ENCODE measurements around the gene THYN1. TPM values are rescaled to one million over a fixed set of nuclear protein-coding genes. Genes with fewer than 3 reads are reported as not detected.

THYN1 gene
- total and polyA plus RNA-seq, 2 of the 13 experiments (the other 11 are each of a cell fraction or from before 2014, with no cell fraction given): 36.1 to 87.6 TPM

DNA sequence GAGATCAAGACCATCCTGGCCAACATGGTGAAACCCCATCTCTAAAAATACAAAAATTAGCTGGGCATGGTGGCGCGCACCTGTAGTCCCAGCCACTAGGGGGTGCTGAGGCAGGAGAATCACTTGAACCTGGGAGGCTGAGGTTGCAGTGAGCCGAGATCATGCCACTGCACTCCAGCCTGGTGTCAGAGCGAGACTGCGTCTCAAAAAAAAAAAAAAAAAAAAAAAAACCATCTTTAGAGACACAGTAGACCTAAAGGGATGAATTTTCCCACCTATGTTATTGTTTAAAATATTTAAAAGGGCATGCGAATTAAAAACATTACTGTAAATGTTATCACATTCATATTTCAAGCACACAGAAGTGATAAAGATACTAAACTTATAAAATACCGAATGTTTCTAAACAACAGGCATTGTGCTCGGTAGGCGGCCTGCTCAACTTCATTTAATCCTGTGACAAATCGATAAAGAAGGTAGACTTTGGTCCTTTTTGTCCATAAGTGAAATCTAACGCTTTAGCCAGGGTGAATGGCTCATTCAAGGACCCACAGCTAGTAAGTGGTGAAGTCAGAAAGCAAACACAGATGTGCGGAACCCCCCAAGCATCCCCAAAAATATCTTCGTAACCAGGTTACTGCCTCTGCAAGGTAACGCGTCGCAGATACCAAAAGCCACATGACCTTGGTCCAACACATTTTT is 45.5 kb downstream of the THYN1 start (continued):
- TF ChIP-seq, protein P1, sequence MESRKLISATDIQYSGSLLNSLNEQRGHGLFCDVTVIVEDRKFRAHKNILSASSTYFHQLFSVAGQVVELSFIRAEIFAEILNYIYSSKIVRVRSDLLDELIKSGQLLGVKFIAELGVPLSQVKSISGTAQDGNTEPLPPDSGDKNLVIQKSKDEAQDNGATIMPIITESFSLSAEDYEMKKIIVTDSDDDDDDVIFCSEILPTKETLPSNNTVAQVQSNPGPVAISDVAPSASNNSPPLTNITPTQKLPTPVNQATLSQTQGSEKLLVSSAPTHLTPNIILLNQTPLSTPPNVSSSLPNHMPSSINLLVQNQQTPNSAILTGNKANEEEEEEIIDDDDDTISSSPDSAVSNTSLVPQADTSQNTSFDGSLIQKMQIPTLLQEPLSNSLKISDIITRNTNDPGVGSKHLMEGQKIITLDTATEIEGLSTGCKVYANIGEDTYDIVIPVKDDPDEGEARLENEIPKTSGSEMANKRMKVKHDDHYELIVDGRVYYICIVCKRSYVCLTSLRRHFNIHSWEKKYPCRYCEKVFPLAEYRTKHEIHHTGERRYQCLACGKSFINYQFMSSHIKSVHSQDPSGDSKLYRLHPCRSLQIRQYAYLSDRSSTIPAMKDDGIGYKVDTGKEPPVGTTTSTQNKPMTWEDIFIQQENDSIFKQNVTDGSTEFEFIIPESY (CRISPR knock-in tag; IDR thresholded peaks at IDR 0.05): peak; percentile 73; the same call in 1 of the 2 replicates
- TF ChIP-seq RAD21 (CRISPR knock-in tag; IDR thresholded peaks at IDR 0.05) (peak; percentile 43; the same call in 1 of the 2 replicates), SMC3 (IDR thresholded peaks at IDR 0.05; ENCODE audit: low read length) (0 out of 2 replicates have a peak, but pooled peaks have one; percentile 4), STAG1 (CRISPR knock-in tag; IDR thresholded peaks at IDR 0.05) (peak; percentile 70)
- TF ChIP-seq, protein P2, sequence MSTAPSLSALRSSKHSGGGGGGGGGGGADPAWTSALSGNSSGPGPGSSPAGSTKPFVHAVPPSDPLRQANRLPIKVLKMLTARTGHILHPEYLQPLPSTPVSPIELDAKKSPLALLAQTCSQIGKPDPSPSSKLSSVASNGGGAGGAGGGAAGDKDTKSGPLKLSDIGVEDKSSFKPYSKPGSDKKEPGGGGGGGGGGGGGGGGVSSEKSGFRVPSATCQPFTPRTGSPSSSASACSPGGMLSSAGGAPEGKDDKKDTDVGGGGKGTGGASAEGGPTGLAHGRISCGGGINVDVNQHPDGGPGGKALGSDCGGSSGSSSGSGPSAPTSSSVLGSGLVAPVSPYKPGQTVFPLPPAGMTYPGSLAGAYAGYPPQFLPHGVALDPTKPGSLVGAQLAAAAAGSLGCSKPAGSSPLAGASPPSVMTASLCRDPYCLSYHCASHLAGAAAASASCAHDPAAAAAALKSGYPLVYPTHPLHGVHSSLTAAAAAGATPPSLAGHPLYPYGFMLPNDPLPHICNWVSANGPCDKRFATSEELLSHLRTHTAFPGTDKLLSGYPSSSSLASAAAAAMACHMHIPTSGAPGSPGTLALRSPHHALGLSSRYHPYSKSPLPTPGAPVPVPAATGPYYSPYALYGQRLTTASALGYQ (CRISPR knock-in tag; IDR thresholded peaks at IDR 0.05): no peak

DNA sequence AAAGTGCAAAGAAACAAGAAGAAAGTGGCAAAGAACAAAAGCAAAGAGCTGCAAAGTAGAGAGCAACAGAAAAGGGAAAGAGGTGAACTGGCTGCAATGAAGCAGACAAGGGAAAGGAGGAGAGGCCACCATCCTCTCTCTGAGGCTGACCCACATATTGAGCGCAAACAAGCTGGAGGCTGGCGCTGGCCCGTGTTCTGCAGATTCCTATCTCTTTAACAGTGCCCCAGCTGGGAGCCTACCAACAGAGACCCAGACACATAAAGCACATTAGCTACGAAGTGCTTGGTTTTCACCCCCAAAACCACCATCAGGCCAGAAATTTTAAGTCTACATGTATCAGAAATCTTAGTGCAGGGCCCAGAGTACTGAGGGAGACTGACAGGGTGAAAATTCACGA is 47.0 kb downstream of the THYN1 start:
- Histone ChIP-seq H3K4me3 (replicated peaks in 1 of 3; ENCODE audit: insufficient read depth in 1 of 3, low read depth in 2 of 3, low read length in 3 of 3) (no peak overlapping the region), H3K27me3 (ENCODE audit: control insufficient read depth in 1 of 2, insufficient read depth in 2 of 2, low read length in 2 of 2) (no peaks in the 10 kb centered on the region), H4K20me1 (ENCODE audit: insufficient read depth, low read length) (no peaks in the 10 kb centered on the region), H2AFZ (ENCODE audit: low read length) (no peak overlapping the region), H3K9me3 (ENCODE audit: low read length) (no peaks in the 10 kb centered on the region), H3K4me1 (ENCODE audit: insufficient read depth, low read length) (no peaks in the 10 kb centered on the region), H3K27ac (ENCODE audit: extremely low read length, insufficient read depth, low read length) (no peak overlapping the region), H3K36me3 (replicated peaks in 1 of 2; ENCODE audit: control insufficient read depth in 1 of 2, insufficient read depth in 2 of 2, low read length in 2 of 2) (peaks cover 14 to 87% of the 10 kb centered on the region in 2 experiments), H3K4me2 (ENCODE audit: low read depth, low read length) (no peak overlapping the region), H3K79me2 (ENCODE audit: insufficient read depth, low read length) (no peaks in the 10 kb centered on the region), H3K9ac (ENCODE audit: insufficient read depth, low read depth, low read length) (no peak overlapping the region)
- DNase-seq (ENCODE audit: low spot score) (no peak), ATAC-seq (no peak), FAIRE-seq (no peak)
- CTCF ChIA-PET (ENCODE audit: low intra/inter-chr PET ratio, low total read pairs): no interaction called here
- in situ Hi-C loops (cut with HindIII; ENCODE audit: extremely low pct_ligation_motif_present, low pct_unique_long_range_greater_than_20kb): no loop called here
- POLR2A ChIA-PET: interaction anchor here (4.1 kb wide), 1 partner anchor 18 kb away, joined by 17 read pairs; the partner anchor contains the start of genes NCAPD3 and VPS26B
- BruUV-seq (replicated peaks): no TSS peak
- TF ChIP-seq CENPX (CRISPR knock-in tag; IDR thresholded peaks at IDR 0.05): no peak
- TF ChIP-seq, protein P3, sequence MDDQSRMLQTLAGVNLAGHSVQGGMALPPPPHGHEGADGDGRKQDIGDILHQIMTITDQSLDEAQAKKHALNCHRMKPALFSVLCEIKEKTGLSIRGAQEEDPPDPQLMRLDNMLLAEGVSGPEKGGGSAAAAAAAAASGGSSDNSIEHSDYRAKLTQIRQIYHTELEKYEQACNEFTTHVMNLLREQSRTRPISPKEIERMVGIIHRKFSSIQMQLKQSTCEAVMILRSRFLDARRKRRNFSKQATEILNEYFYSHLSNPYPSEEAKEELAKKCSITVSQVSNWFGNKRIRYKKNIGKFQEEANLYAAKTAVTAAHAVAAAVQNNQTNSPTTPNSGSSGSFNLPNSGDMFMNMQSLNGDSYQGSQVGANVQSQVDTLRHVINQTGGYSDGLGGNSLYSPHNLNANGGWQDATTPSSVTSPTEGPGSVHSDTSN (CRISPR knock-in tag; IDR thresholded peaks at IDR 0.05; ENCODE audit: borderline replicate concordance): no peak
- TF ChIP-seq, protein P4, sequence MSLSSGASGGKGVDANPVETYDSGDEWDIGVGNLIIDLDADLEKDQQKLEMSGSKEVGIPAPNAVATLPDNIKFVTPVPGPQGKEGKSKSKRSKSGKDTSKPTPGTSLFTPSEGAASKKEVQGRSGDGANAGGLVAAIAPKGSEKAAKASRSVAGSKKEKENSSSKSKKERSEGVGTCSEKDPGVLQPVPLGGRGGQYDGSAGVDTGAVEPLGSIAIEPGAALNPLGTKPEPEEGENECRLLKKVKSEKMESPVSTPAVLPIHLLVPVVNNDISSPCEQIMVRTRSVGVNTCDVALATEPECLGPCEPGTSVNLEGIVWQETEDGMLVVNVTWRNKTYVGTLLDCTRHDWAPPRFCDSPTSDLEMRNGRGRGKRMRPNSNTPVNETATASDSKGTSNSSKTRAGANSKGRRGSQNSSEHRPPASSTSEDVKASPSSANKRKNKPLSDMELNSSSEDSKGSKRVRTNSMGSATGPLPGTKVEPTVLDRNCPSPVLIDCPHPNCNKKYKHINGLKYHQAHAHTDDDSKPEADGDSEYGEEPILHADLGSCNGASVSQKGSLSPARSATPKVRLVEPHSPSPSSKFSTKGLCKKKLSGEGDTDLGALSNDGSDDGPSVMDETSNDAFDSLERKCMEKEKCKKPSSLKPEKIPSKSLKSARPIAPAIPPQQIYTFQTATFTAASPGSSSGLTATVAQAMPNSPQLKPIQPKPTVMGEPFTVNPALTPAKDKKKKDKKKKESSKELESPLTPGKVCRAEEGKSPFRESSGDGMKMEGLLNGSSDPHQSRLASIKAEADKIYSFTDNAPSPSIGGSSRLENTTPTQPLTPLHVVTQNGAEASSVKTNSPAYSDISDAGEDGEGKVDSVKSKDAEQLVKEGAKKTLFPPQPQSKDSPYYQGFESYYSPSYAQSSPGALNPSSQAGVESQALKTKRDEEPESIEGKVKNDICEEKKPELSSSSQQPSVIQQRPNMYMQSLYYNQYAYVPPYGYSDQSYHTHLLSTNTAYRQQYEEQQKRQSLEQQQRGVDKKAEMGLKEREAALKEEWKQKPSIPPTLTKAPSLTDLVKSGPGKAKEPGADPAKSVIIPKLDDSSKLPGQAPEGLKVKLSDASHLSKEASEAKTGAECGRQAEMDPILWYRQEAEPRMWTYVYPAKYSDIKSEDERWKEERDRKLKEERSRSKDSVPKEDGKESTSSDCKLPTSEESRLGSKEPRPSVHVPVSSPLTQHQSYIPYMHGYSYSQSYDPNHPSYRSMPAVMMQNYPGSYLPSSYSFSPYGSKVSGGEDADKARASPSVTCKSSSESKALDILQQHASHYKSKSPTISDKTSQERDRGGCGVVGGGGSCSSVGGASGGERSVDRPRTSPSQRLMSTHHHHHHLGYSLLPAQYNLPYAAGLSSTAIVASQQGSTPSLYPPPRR (CRISPR knock-in tag; IDR thresholded peaks at IDR 0.05; ENCODE audit: borderline replicate concordance): no peak
- TF ChIP-seq TCF7 (IDR thresholded peaks at IDR 0.05; ENCODE audit: low read depth): no peak
- no peak for TF ChIP-seq KDM3A (CRISPR knock-in tag; IDR thresholded peaks at IDR 0.05; ENCODE audit: low read depth)
- intact Hi-C loops (cut with micrococcal nuclease; ENCODE audit: unreplicated experiment): loop anchor here (2.0 kb wide), 1 partner anchor 19 kb away; the partner anchor contains the start of gene VPS26B
- WGBS (ENCODE audit: low lambda C conversion rate): 89% methylated on average over 4 of the region's 5 CpGs
